ENCODE data around the gene ZNF280B. TPM values are rescaled to one million over a fixed set of nuclear protein-coding genes. Genes with fewer than 3 reads are reported as not detected.
A peak's percentile ranks its signal among the peaks of the same experiment; 100 is the strongest.

Gene ZNF280B
- total and polyA plus RNA-seq, 9 of the 15 experiments (the other 6 are each of a cell fraction or from before 2014, with no cell fraction given): 7.7 to 29.9 (median 20.0) TPM

DNA sequence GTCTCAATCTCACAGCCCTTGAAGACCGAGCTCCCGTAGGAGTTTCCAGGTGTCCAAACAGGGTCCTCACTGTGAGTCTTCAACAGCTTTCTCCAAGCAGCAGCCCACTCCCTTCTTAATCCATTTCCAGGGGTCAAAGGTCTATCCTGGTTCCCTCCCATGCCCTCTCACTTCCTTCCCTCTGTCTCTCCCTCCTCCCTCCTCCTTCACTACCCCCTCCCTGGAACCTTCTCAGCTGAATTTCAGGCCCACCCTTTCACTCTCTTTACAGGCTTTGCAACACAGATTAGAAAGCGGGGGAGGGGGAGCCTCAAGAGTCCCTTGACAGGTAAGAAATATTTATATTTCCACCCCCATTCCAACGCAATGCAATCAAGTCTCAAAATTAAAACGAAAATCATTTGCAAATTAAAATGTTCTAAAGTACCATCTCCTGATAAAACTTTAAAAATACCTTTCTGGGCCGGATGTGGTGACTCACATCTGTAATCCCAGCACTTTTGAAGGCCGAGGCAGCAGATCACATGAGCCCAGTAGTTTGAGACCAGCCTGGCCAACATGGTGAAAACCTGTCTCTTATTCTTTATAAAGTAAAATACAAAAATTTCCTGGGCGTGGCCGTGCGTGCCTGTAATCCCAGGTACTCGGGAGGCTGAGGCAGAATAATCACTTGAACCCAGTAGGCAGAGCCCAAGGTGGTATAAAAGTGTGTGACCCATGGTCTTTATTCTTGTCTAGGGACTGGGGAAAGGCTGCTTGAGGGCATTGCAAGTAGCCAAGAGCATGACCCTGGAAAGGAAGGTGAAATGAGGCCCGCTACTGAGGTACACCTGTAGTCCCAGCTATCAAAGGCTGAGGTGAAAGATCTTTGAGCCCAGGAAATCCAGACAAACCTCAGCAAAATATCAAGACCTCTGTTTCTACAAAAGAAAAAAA is 12.4 kb upstream of the ZNF280B start (continued):
- TF ChIP-seq, protein P1, sequence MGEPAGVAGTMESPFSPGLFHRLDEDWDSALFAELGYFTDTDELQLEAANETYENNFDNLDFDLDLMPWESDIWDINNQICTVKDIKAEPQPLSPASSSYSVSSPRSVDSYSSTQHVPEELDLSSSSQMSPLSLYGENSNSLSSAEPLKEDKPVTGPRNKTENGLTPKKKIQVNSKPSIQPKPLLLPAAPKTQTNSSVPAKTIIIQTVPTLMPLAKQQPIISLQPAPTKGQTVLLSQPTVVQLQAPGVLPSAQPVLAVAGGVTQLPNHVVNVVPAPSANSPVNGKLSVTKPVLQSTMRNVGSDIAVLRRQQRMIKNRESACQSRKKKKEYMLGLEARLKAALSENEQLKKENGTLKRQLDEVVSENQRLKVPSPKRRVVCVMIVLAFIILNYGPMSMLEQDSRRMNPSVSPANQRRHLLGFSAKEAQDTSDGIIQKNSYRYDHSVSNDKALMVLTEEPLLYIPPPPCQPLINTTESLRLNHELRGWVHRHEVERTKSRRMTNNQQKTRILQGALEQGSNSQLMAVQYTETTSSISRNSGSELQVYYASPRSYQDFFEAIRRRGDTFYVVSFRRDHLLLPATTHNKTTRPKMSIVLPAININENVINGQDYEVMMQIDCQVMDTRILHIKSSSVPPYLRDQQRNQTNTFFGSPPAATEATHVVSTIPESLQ (CRISPR knock-in tag; IDR thresholded peaks at IDR 0.05): no peak
- TF ChIP-seq SMARCC2 (IDR thresholded peaks at IDR 0.05; ENCODE audit: low read depth): no peak

DNA sequence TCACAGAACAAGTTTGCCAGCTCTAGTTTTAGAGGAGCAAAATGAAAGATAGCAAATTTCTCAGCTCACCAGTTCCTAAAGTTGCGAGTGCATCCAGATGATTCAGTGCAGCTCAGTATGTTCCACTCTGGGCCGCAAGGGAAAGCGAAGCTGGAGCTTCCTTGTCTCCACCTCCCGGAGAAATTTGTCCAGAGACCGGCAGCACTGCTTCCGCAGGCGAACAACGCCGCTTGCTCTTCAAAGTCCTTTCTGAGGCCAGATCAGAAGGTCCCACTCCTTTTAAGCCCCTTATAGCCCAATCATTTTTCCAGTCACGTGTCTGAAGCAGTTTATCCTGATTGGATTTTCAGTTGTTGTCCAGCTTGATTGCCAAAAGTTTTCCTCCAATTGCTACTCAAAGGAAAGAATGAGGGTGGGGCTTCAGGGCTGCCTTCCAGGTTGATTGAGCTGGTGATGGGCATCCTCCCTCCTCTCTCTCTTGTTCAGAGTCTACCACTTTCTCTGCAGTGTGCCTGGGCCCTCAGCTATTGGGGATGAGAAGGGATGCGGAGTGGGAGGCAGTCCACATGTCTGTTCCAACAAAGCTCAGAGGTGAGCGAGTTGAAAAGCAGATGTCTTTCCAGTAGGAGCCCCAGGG is 11.6 kb upstream of the ZNF280B start, which contains the start of gene ZNF280A:
ZNF280A (minus strand) TSS at position 251 of the 637 bp plus-strand sequence. CDS start 4,640 bp downstream, outside the sequence.
- Histone ChIP-seq H3K4me3 (peak within 1 kb of the TSS; percentile 41), H3K27me3 (ENCODE audit: control insufficient read depth in 2 of 2, insufficient read depth in 2 of 2, low read length in 2 of 2) (no peaks in the 10 kb centered on the region), H3K4me2 (ENCODE audit: insufficient read depth, low read length) (peak within 1 kb of the TSS; percentile 82), H4K20me1 (replicated peaks; ENCODE audit: control insufficient read depth, insufficient read depth, low read length) (no peaks in the 10 kb centered on the region), H3K79me2 (ENCODE audit: control insufficient read depth, insufficient read depth, low read length) (peaks cover 20% of the 10 kb centered on the region), H3K9me3 (replicated peaks; ENCODE audit: control insufficient read depth, insufficient read depth, low read depth, low read length) (peaks cover 3% of the 10 kb centered on the region; the same call in 1 of the 2 replicates), H3K9ac (ENCODE audit: insufficient read depth in 1 of 2, low read depth in 2 of 2, low read length in 2 of 2) (peak within 1 kb of the TSS; percentile 70 to 86), H3K4me1 (replicated peaks in 1 of 2; ENCODE audit: control insufficient read depth in 2 of 2, insufficient read depth in 2 of 2, low read length in 2 of 2) (peaks cover 27 to 30% of the 10 kb centered on the region in 2 experiments), H3K9me1 (ENCODE audit: control insufficient read depth, insufficient read depth, low read length) (peaks cover 4% of the 10 kb centered on the region), H3K27ac (ENCODE audit: extremely low read depth, low read depth, low read length) (peak within 1 kb of the TSS; percentile 61), H2AFZ (ENCODE audit: low read depth, low read length) (peak within 1 kb of the TSS; percentile 88), H3K36me3 (ENCODE audit: control insufficient read depth, insufficient read depth, low read length) (peaks cover 23% of the 10 kb centered on the region)
- 14% methylated on average over 12 of the region's 12 CpGs for WGBS (ENCODE audit: insufficient coverage, low coverage, missing lambda C conversion rate)
- FAIRE-seq: peak; percentile 95
- DNase-seq (ENCODE audit: extremely low read depth in 1 of 4, low spot score in 3 of 4): peak; percentile 98 to 99 (median 98)
- in situ Hi-C loops (cut with MboI): no loop called here
- no TSS peak for BruUV-seq (replicated peaks)
- ChIA-PET CTCF (ENCODE audit: low intra/inter-chr PET ratio) (interaction anchor here (0.5 to 3.0 kb wide), 6 partner anchors 11 to 436 kb away, joined by 3 to 16 read pairs (median 4); partner anchors contain the start of gene PRAME), POLR2A (interaction anchor here (0.6 to 14.7 kb wide), 40 partner anchors 12 to 1538 kb away, joined by 3 to 289 read pairs (median 4); partner anchors contain the start of genes LZTR1, PRAME and ZNF280B)
- intact Hi-C loops (cut with micrococcal nuclease): loop anchor here (1.0 kb wide), 2 partner anchors 12 to 39 kb away; partner anchors contain the start of genes PRAME and ZNF280B
- ATAC-seq: peak; percentile 82
- TF ChIP-seq LCOR (CRISPR knock-in tag; IDR thresholded peaks at IDR 0.05) (peak; percentile 100), SMAD1 (IDR thresholded peaks at IDR 0.05; ENCODE audit: low read depth, low read length, partially characterized antibody) (no peak), ARHGAP35 (IDR thresholded peaks at IDR 0.05; ENCODE audit: partially characterized antibody) (no peak), RBM14 (IDR thresholded peaks at IDR 0.05; ENCODE audit: borderline replicate concordance, insufficient read depth, low read depth, low read length) (no peak), ZNF75A (CRISPR knock-in tag; IDR thresholded peaks at IDR 0.05) (no peak), SOX6 (IDR thresholded peaks at IDR 0.05) (no peak), BHLHE40 (IDR thresholded peaks at IDR 0.05; ENCODE audit: low read length) (no peak)
- TF ChIP-seq, protein P2, sequence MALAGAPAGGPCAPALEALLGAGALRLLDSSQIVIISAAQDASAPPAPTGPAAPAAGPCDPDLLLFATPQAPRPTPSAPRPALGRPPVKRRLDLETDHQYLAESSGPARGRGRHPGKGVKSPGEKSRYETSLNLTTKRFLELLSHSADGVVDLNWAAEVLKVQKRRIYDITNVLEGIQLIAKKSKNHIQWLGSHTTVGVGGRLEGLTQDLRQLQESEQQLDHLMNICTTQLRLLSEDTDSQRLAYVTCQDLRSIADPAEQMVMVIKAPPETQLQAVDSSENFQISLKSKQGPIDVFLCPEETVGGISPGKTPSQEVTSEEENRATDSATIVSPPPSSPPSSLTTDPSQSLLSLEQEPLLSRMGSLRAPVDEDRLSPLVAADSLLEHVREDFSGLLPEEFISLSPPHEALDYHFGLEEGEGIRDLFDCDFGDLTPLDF (CRISPR knock-in tag; IDR thresholded peaks at IDR 0.05): peak; percentile 67; the same call in 1 of the 2 replicates
- TF ChIP-seq, protein P3, sequence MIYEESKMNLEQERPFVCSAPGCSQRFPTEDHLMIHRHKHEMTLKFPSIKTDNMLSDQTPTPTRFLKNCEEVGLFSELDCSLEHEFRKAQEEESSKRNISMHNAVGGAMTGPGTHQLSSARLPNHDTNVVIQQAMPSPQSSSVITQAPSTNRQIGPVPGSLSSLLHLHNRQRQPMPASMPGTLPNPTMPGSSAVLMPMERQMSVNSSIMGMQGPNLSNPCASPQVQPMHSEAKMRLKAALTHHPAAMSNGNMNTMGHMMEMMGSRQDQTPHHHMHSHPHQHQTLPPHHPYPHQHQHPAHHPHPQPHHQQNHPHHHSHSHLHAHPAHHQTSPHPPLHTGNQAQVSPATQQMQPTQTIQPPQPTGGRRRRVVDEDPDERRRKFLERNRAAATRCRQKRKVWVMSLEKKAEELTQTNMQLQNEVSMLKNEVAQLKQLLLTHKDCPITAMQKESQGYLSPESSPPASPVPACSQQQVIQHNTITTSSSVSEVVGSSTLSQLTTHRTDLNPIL (CRISPR knock-in tag; IDR thresholded peaks at IDR 0.05): no peak
- TF ChIP-seq, protein P4, sequence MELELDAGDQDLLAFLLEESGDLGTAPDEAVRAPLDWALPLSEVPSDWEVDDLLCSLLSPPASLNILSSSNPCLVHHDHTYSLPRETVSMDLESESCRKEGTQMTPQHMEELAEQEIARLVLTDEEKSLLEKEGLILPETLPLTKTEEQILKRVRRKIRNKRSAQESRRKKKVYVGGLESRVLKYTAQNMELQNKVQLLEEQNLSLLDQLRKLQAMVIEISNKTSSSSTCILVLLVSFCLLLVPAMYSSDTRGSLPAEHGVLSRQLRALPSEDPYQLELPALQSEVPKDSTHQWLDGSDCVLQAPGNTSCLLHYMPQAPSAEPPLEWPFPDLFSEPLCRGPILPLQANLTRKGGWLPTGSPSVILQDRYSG (tag; conservative IDR thresholded peaks at IDR 0.05; ENCODE audit: low read depth): no peak

Measured in K562 (cell line).